OCI-LY3 (cell line): ENCODE results near the gene TRPV4.

Source experiments
- H2AFZ ChIP-seq: fragments of 200-600, 300-600 bp; shearing (Covaris generic); 2 replicates; pipeline ENCODE4 v1.6.0; 2014; ENCODE audit warnings: antibody characterized with exemption, low read depth, low read length
- H3K27ac ChIP-seq: fragments of 200-600, 300-600 bp; sonication (generic); 2 replicates; pipeline ENCODE4 v1.5.1; 2014; ENCODE audit warnings: mild to moderate bottlenecking, low read length, moderate library complexity, mixed read lengths
- H3K27me3 ChIP-seq: fragments of 200-600, 300-600 bp; sonication (generic); 2 replicates; pipeline ENCODE4 v1.6.1; 2014; ENCODE audit warnings: low read depth, low read length, mixed read lengths
- H3K36me3 ChIP-seq: fragments of 200-600, 300-600 bp; sonication (generic); replicated peaks from 2 replicates; pipeline ENCODE3; 2014; ENCODE audit warnings: low read depth, low read length, mixed read lengths
- H3K4me1 ChIP-seq: fragments of 300-600, 200-600 bp; sonication (generic); 2 replicates; pipeline ENCODE4 v1.6.1; 2014; ENCODE audit warnings: low read length, mixed read lengths
- H3K4me2 ChIP-seq: fragments of 200-600, 300-600 bp; sonication (generic); 2 replicates; pipeline ENCODE4 v1.6.1; 2014; ENCODE audit warnings: low read length, mixed read lengths
- H3K4me3 ChIP-seq: fragments of 300-600, 200-600 bp; sonication (generic); 2 replicates; pipeline ENCODE4 v1.5.1; 2014; ENCODE audit warnings: antibody characterized with exemption, mild to moderate bottlenecking, low read length, moderate library complexity
- H3K79me2 ChIP-seq: fragments of 300-600, 200-600 bp; shearing (Covaris generic); 2 replicates; pipeline ENCODE4 v1.6.1; 2014; ENCODE audit warnings: mild to moderate bottlenecking, low read length, mixed read lengths
- H3K9ac ChIP-seq: fragments of 300-600, 200-600 bp; shearing (Covaris generic); 2 replicates; pipeline ENCODE4 v1.6.0; 2014; ENCODE audit warnings: mild to moderate bottlenecking, low read length, moderate library complexity
- H3K9me3 ChIP-seq: fragments of 200-600, 300-600 bp; shearing (Covaris generic); 2 replicates; pipeline ENCODE4 v1.6.1; 2014; ENCODE audit warnings: low read length, mixed read lengths; ENCODE audit not compliant: insufficient read depth
- H4K20me1 ChIP-seq: fragments of 200-600, 300-600 bp; sonication (generic); 2 replicates; pipeline ENCODE4 v1.6.1; 2016; ENCODE audit warnings: low read length, mixed read lengths; ENCODE audit not compliant: insufficient read depth
- CTCF ChIP-seq: fragments of 200-600, 300-600 bp; sonication (generic); IDR thresholded peaks from 2 replicates; pipeline ENCODE4 v1.5.1; 2014; ENCODE audit warnings: antibody characterized with exemption, low read length, low read depth
- EZH2phosphoT487 ChIP-seq: fragments of 200-600 bp; shearing (Covaris generic); IDR thresholded peaks from 2 replicates; pipeline ENCODE4 v1.6.1; 2018; ENCODE audit warnings: antibody characterized with exemption, mixed run types, low read depth

The TRPV4 gene

GRCh38 chr12:109800536-109800935, 32.7 kb downstream of the TRPV4 start:
- no peak for TF ChIP-seq EZH2phosphoT487
- no peak for TF ChIP-seq CTCF
- Histone ChIP-seq H3K36me3 (no peaks in the 10 kb centered on the region), H3K9ac (no peak overlapping the region), H2AFZ (no peak overlapping the region), H3K4me3 (no peak overlapping the region), H3K27ac (no peak overlapping the region), H3K4me1 (no peaks in the 10 kb centered on the region), H3K9me3 (no peaks in the 10 kb centered on the region), H3K27me3 (no peaks in the 10 kb centered on the region; the same call in 1 of the 2 replicates), H3K4me2 (no peak overlapping the region), H3K79me2 (no peaks in the 10 kb centered on the region), H4K20me1 (no peaks in the 10 kb centered on the region)

GRCh38 chr12:109798691-109799090, 34.5 kb downstream of the TRPV4 start:
- H3K4me2 ChIP-seq: no peak overlapping the region
- H3K27me3 ChIP-seq: peaks cover 6% of the 10 kb centered on the region; the same call in 1 of the 2 replicates
- H2AFZ ChIP-seq: no peak overlapping the region
- H4K20me1 ChIP-seq: no peaks in the 10 kb centered on the region
- H3K79me2 ChIP-seq: no peaks in the 10 kb centered on the region
- H3K9ac ChIP-seq: no peak overlapping the region
- H3K4me1 ChIP-seq: no peaks in the 10 kb centered on the region
- H3K36me3 ChIP-seq: no peaks in the 10 kb centered on the region
- no peak for TF ChIP-seq CTCF
- no peak for TF ChIP-seq EZH2phosphoT487
- H3K4me3 ChIP-seq: no peak overlapping the region
- H3K9me3 ChIP-seq: no peaks in the 10 kb centered on the region
- no peak overlapping the region for H3K27ac ChIP-seq

GRCh38 chr12:109797905-109798669, 35.1 kb downstream of the TRPV4 start:
- no peak for TF ChIP-seq EZH2phosphoT487
- peak; percentile 38 for TF ChIP-seq CTCF
- Histone ChIP-seq H3K4me1 (no peaks in the 10 kb centered on the region), H3K4me3 (no peak overlapping the region), H3K9ac (no peak overlapping the region), H3K27ac (no peak overlapping the region), H3K9me3 (no peaks in the 10 kb centered on the region), H2AFZ (no peak overlapping the region), H3K79me2 (no peaks in the 10 kb centered on the region), H3K36me3 (no peaks in the 10 kb centered on the region), H4K20me1 (no peaks in the 10 kb centered on the region), H3K4me2 (no peak overlapping the region), H3K27me3 (peaks cover 9% of the 10 kb centered on the region; the same call in 1 of the 2 replicates)

- Histone ChIP-seq H3K9me3 (no peaks in the 10 kb centered on the region), H3K27me3 (peaks cover 13% of the 10 kb centered on the region; the same call in 1 of the 2 replicates), H3K4me1 (no peaks in the 10 kb centered on the region), H3K36me3 (no peaks in the 10 kb centered on the region), H4K20me1 (no peaks in the 10 kb centered on the region), H3K4me2 (no peak overlapping the region), H2AFZ (no peak overlapping the region), H3K27ac (no peak overlapping the region), H3K4me3 (no peak overlapping the region), H3K9ac (no peak overlapping the region), H3K79me2 (no peaks in the 10 kb centered on the region)
- TF ChIP-seq EZH2phosphoT487 (no peak), CTCF (no peak)
Observed at GRCh38 chr12:109796057-109796456, 37.1 kb downstream of the TRPV4 start.
